Endothelial cell (in vitro differentiated cells): ENCODE results near the gene ST3GAL4. TPM values are rescaled to one million over a fixed set of nuclear protein-coding genes. Genes with fewer than 3 reads are reported as not detected.
"Not testable (repeated sequence)": the region's sequence is repeated elsewhere in the genome, so short reads cannot be mapped to it uniquely, and the experiment has no call there.

Source experiments
- DNase-seq: peaks from one replicate; pipeline ENCODE4 v3.0.0; 2021; ENCODE audit warnings: low spot score
- H3K27ac Mint-ChIP-seq: one replicate; pipeline ENCODE4 v1.8.0; 2021; ENCODE audit warnings: mixed read lengths, inconsistent platforms; ENCODE audit not compliant: unreplicated experiment
- H3K27me3 Mint-ChIP-seq: one replicate; pipeline ENCODE4 v1.8.0; 2021; ENCODE audit warnings: mild to moderate bottlenecking, moderate library complexity, mixed read lengths, inconsistent platforms; ENCODE audit not compliant: unreplicated experiment
- H3K36me3 Mint-ChIP-seq: one replicate; pipeline ENCODE4 v1.8.0; 2021; ENCODE audit warnings: mild to moderate bottlenecking, low read depth, mixed read lengths, inconsistent platforms; ENCODE audit not compliant: unreplicated experiment
- H3K4me1 Mint-ChIP-seq: one replicate; pipeline ENCODE4 v1.8.0; 2021; ENCODE audit warnings: mild to moderate bottlenecking, mixed read lengths, inconsistent platforms; ENCODE audit not compliant: unreplicated experiment
- H3K4me3 Mint-ChIP-seq: one replicate; pipeline ENCODE4 v1.8.0; 2021; ENCODE audit warnings: mild to moderate bottlenecking, mixed read lengths, inconsistent platforms; ENCODE audit not compliant: unreplicated experiment
- H3K9me3 Mint-ChIP-seq: one replicate; pipeline ENCODE4 v1.8.0; 2021; ENCODE audit warnings: mixed read lengths, inconsistent platforms; ENCODE audit not compliant: unreplicated experiment
- CTCF ChIP-seq: fragments of 200-600 bp; sonication (generic); IDR thresholded peaks from one replicate; pipeline ENCODE4 v1.5.0; 2021; ENCODE audit warnings: antibody characterized with exemption; ENCODE audit not compliant: unreplicated experiment
- total RNA-seq: library from RNA; stranded (reverse); fragmentation: NEBNext Ultra II Directional; extraction: Animal tissue kit (Norgen Biotek cat#: 25700); gene quantifications from one replicate; pipeline ENCODE4 v1.2.1, GENCODE V29; 2021; ENCODE audit not compliant: unreplicated experiment

Gene ST3GAL4
- total RNA-seq, 1 donor from 2014 or later, result 25.9 TPM

- H3K36me3 Mint-ChIP-seq, result no peaks in the 10 kb centered on the region
- no peak overlapping the region for H3K4me3 Mint-ChIP-seq
- DNase-seq, result no peak
- no peaks in the 10 kb centered on the region for H3K9me3 Mint-ChIP-seq
- peaks cover 18% of the 10 kb centered on the region for H3K4me1 Mint-ChIP-seq
- peaks cover 10% of the 10 kb centered on the region for H3K27me3 Mint-ChIP-seq
- TF ChIP-seq CTCF, result no peak
- no peak overlapping the region for H3K27ac Mint-ChIP-seq
Observed at GRCh38 chr11:126383339-126384335, 28.2 kb downstream of the ST3GAL4 start.

GRCh38 chr11:126384449-126385070, 29.1 kb downstream of the ST3GAL4 start:
- no peaks in the 10 kb centered on the region for H3K36me3 Mint-ChIP-seq
- TF ChIP-seq CTCF, result no peak
- peaks cover 14% of the 10 kb centered on the region for H3K4me1 Mint-ChIP-seq
- no peak overlapping the region for H3K4me3 Mint-ChIP-seq
- no peak overlapping the region for H3K27ac Mint-ChIP-seq
- no peaks in the 10 kb centered on the region for H3K9me3 Mint-ChIP-seq
- no peak for DNase-seq
- H3K27me3 Mint-ChIP-seq, result peaks cover 10% of the 10 kb centered on the region

- Mint-ChIP-seq H3K27ac (no peak overlapping the region), H3K36me3 (no peaks in the 10 kb centered on the region), H3K27me3 (peaks cover 7% of the 10 kb centered on the region), H3K4me3 (no peak overlapping the region), H3K9me3 (no peaks in the 10 kb centered on the region), H3K4me1 (peaks cover 17% of the 10 kb centered on the region)
- TF ChIP-seq CTCF, result no peak
- no peak for DNase-seq
Observed at GRCh38 chr11:126385991-126386728, 30.7 kb downstream of the ST3GAL4 start.

GRCh38 chr11:126386729-126387071, 31.2 kb downstream of the ST3GAL4 start:
- not testable (repeated sequence) for H3K9me3 Mint-ChIP-seq, H3K27me3 Mint-ChIP-seq, H3K36me3 Mint-ChIP-seq, H3K4me3 Mint-ChIP-seq, H3K27ac Mint-ChIP-seq
- DNase-seq, result peak; percentile 22
- peaks cover 22% of the 10 kb centered on the region for H3K4me1 Mint-ChIP-seq

DNA sequence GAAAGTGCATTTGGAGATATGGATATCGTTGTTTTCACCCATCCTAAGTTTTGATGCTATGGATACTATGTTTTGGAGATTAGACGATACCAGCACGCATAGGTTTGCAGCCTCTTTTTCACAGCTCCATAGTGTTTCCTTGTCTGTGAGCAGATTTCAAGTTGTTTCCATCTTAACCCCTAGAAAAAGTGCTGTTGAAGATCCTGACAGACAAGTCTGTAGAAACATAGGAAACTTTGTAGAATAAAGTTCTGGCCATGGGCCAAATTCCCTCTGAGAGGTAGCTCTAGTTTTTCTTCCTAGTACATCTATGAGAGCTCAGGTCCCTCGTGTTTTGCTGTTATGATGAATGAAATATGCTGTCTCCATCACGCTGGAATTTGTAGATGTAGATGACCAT, 32.4 kb downstream of the ST3GAL4 start:
- no peak for TF ChIP-seq CTCF
- H3K27ac Mint-ChIP-seq, result no peak overlapping the region
- no peaks in the 10 kb centered on the region for H3K9me3 Mint-ChIP-seq
- DNase-seq, result no peak
- peaks cover 33% of the 10 kb centered on the region for H3K4me1 Mint-ChIP-seq
- no peaks in the 10 kb centered on the region for H3K36me3 Mint-ChIP-seq
- H3K27me3 Mint-ChIP-seq, result peaks cover 10% of the 10 kb centered on the region
- H3K4me3 Mint-ChIP-seq, result no peak overlapping the region
